Body of pancreas (tissue), 4 donors: ENCODE results near the gene SLC4A5. TPM values are rescaled to one million over a fixed set of nuclear protein-coding genes. Genes with fewer than 3 reads are reported as not detected.
A peak's percentile ranks its signal among the peaks of the same experiment; 100 is the strongest.

Experiments
- ATAC-seq: fragments of 150-250 bp; one replicate; pipeline ENCODE4 v1.9.1; 2016
- DNase-seq, 4 donors: peaks; one replicate each; pipeline ENCODE4 v3.0.0-alpha.2; 2019
- H3K27ac ChIP-seq, 4 donors: fragments of 200-600 bp; sonication (generic); 1 replicate in 3 of 4; 2 replicates in 1 of 4; pipeline versions ENCODE4 v1.5.1 to v1.6.1; 2016 to 2019; ENCODE audit warnings: mild to moderate bottlenecking in 1 of 4, mixed read lengths in 1 of 4, moderate library complexity in 1 of 4
- H3K27me3 ChIP-seq, 2 donors: fragments of 200-600 bp; sonication (generic); one replicate each; pipeline ENCODE4 v1.6.0; 2016; ENCODE audit warnings: mild to moderate bottlenecking in 1 of 2
- H3K36me3 ChIP-seq, 2 donors: fragments of 200-600 bp; sonication (generic); replicated peaks in 1 of 2; 2 replicates each; pipeline ENCODE4 v1.5.1; 2016; ENCODE audit warnings: low read depth in 2 of 2; ENCODE audit not compliant: insufficient read depth in 1 of 2
- H3K4me1 ChIP-seq: fragments of 200-600 bp; sonication (generic); one replicate; pipeline ENCODE4 v1.6.0; 2016
- H3K4me3 ChIP-seq, 2 donors: fragments of 200-600 bp; sonication (generic); 1 replicate in 1 of 2; 2 replicates in 1 of 2; pipeline ENCODE4 v1.5.1; 2016 to 2019
- H3K9me3 ChIP-seq, 3 donors: fragments of 200-600 bp; sonication (generic); 1 replicate in 2 of 3; 2 replicates in 1 of 3; pipeline ENCODE4 v1.5.1; 2016
- POLR2A ChIP-seq, 3 donors: fragments of 450-650 bp; IDR thresholded peaks; one replicate each; pipeline ENCODE4 v1.6.1; 2016; ENCODE audit warnings: antibody characterized with exemption in 3 of 3, mild to moderate bottlenecking in 2 of 3
- WGBS, 2 donors: methylation state at CpG; one replicate each; pipeline ENCODE4 v1.1.5; 2017; 5-methylcytosine and 5-hydroxymethylcytosine counted together
- intact Hi-C: fragments of 100-400 bp; cut with DNase I; formaldehyde crosslinking; loops from one replicate; pipeline ENCODE4 v1.15.1; 2023
- total RNA-seq, 2 donors: library from RNA; depleted of rRNA; stranded (reverse); fragments of >200 nt; gene quantifications; one replicate each; pipeline ENCODE4 v1.1.0, GENCODE V29; 2016
- TF ChIP-seq, protein P1 (sequence below), 7 experiments: fragments of 450-650 bp in 4 of 7; fragments of 200-600 bp in 3 of 7; sonication (generic) in 3 of 7; IDR thresholded peaks; one replicate each; pipeline ENCODE4 v1.5.1; 2016 to 2019; ENCODE audit warnings: antibody characterized with exemption in 7 of 7

Gene SLC4A5
- total RNA-seq, 2 donors from 2014 or later = 2.3 to 8.3 TPM

DNA sequence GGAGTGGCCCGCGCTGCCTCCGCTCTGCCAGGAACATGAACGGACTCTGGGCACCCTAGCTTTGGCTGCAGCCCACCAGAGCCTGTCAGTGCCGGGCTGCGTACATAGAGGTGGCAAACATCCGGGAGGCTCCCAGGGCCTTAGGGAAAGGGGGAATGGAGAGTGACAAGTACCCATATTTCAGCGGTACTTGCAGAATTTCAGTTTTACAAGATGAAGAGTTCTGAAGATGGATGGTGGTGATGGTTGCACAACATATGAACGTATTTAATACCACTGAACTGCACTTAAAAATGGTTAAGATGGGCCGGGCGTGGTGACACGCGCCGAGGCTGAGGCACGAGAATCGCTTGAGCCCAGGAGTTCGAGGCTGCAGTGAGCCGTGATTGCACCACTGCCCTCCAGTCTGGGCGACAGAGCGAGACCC lies 143.9 kb downstream of the SLC4A5 start:
- no peaks in the 10 kb centered on the region for H3K36me3 ChIP-seq
- intact Hi-C loops = no loop called here
- 3 to 4% methylated on average over 20 of the region's 20 CpGs for WGBS, 2 donors
- DNase-seq = no peak
- peak overlapping the region; percentile 89 to 96 (median 94) for H3K27ac ChIP-seq
- no peaks in the 10 kb centered on the region for H3K9me3 ChIP-seq
- ATAC-seq = no peak
- H3K27me3 ChIP-seq = no peaks in the 10 kb centered on the region
- TF ChIP-seq, protein P1, sequence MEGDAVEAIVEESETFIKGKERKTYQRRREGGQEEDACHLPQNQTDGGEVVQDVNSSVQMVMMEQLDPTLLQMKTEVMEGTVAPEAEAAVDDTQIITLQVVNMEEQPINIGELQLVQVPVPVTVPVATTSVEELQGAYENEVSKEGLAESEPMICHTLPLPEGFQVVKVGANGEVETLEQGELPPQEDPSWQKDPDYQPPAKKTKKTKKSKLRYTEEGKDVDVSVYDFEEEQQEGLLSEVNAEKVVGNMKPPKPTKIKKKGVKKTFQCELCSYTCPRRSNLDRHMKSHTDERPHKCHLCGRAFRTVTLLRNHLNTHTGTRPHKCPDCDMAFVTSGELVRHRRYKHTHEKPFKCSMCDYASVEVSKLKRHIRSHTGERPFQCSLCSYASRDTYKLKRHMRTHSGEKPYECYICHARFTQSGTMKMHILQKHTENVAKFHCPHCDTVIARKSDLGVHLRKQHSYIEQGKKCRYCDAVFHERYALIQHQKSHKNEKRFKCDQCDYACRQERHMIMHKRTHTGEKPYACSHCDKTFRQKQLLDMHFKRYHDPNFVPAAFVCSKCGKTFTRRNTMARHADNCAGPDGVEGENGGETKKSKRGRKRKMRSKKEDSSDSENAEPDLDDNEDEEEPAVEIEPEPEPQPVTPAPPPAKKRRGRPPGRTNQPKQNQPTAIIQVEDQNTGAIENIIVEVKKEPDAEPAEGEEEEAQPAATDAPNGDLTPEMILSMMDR (IDR thresholded peaks at IDR 0.05) = no peak
- TF ChIP-seq POLR2A (IDR thresholded peaks at IDR 0.05) = no peak
- peak overlapping the region; percentile 22 to 86 for H3K4me3 ChIP-seq
- peaks cover 29% of the 10 kb centered on the region for H3K4me1 ChIP-seq

DNA sequence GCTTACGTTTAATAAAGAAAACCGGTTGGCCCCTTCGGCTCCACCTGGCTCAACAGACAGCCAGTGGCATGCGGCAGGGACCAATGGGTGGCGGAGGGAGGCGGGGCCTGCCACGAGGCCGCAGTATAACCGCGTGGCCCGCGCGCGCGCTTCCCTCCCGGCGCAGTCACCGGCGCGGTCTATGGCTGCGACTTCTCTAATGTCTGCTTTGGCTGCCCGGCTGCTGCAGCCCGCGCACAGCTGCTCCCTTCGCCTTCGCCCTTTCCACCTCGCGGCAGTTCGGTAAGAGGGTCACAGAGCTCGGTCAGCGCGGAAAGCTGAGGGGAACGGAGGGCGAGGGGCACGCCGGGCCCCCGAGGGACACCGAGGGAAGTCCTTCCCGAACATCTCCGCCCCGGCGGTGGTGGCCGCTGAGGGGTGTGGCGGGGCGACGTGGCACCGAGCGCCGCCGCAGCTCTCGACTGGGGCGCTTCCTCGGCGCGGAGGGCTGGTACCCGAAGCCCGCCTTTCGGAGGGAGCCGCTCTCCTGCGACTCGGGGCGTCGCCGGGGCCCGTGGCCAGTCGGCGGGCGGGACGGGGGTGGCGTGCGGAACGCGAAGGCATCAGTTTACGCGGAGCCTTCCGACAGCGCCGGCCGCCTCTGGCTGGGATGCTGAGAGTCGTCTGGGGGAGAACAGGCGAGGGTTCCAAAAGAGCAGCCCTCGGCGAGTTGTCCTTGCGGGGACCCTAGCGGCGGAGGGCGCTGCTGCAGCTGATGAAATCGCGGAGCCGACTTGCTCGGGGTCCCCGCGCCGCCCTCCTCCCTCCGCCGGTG lies 144.5 kb downstream of the SLC4A5 start, which contains the start of gene MTHFD2:
MTHFD2 (plus strand) TSS at position 155 of the 814 bp plus-strand sequence; CDS start at position 182, 27 bp downstream.
- DNase-seq = peak; percentile 93 to 97 (median 96)
- intact Hi-C loops = no loop called here
- Histone ChIP-seq H3K9me3 (no peaks in the 10 kb centered on the region), H3K36me3 (no peaks in the 10 kb centered on the region), H3K27me3 (no peaks in the 10 kb centered on the region), H3K4me3 (peak within 1 kb of the TSS; percentile 22 to 86), H3K4me1 (peaks cover 29% of the 10 kb centered on the region), H3K27ac (peak within 1 kb of the TSS; percentile 89 to 96 (median 94))
- TF ChIP-seq POLR2A (IDR thresholded peaks at IDR 0.05) = peak; percentile 70 to 92 (median 89)
- TF ChIP-seq, protein P1 (IDR thresholded peaks at IDR 0.05) = peak; percentile 61 to 87 (median 74)
- ATAC-seq = peak; percentile 97
- WGBS, 2 donors = 0 to 1% methylated on average over 18 to 94 of the region's 96 CpGs

DNA sequence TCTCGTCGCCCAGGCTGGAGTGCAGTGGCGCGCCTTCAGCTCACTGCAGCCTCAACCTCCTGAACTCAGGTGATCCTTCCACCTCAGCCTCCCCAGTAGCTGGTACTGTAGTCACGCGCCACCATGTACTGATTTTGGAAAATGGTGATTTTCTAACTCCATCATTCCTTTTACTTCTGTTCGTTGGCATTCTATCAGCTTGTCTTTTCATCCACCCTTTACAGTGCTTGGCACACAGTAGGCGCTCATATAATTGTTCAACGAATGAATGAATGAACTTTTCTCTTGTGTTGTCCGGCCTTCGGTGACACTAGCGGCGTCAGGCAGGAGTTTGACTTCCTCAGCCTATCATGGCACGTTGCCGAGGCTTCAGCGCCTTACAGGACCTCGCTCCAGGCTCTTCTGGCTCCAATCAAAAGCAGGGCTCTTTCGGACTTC lies 145.2 kb downstream of the SLC4A5 start:
- Histone ChIP-seq H3K4me3 (no peak overlapping the region), H3K9me3 (no peaks in the 10 kb centered on the region), H3K27ac (peak overlapping the region; percentile 89 to 96 (median 94)), H3K27me3 (no peaks in the 10 kb centered on the region), H3K36me3 (no peaks in the 10 kb centered on the region), H3K4me1 (peaks cover 29% of the 10 kb centered on the region)
- intact Hi-C loops = no loop called here
- ATAC-seq (no peak), DNase-seq (no peak)
- TF ChIP-seq POLR2A (IDR thresholded peaks at IDR 0.05) = no peak
- TF ChIP-seq, protein P1 (IDR thresholded peaks at IDR 0.05) = no peak
- WGBS, 2 donors = 34 to 35% methylated on average over 18 of the region's 18 CpGs

DNA sequence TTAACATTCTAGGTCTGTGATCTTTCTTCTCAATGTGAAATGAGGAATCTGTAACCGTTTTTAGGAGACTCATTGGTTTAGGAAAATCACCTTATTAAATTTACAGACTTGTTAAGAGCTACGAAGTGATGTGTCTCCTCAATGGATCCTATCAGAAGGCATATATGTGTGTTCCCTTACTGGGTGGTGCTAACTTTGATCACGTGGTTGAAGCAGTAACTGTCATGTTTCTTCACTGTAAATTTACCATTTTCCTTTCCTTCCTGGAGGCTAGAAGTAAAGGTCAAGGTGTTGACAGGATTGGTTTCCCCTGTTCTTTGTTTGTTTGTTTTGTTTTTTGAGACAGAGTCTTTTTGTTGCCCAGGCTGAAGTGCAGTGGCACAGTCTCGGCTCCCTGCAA lies 146.2 kb downstream of the SLC4A5 start:
- Histone ChIP-seq H3K27ac (no peak overlapping the region), H3K4me3 (no peak overlapping the region), H3K27me3 (no peaks in the 10 kb centered on the region), H3K4me1 (peaks cover 37% of the 10 kb centered on the region), H3K9me3 (no peaks in the 10 kb centered on the region), H3K36me3 (no peaks in the 10 kb centered on the region)
- TF ChIP-seq, protein P1 (IDR thresholded peaks at IDR 0.05) = no peak
- no peak for TF ChIP-seq POLR2A (IDR thresholded peaks at IDR 0.05)
- DNase-seq (no peak), ATAC-seq (no peak)
- WGBS, 2 donors = 58 to 59% methylated on average over 4 of the region's 4 CpGs
- intact Hi-C loops = no loop called here
